ENCODE results near the gene ATP7B.

ATP7B gene

GRCh38 chr13:51894239-51894638 is 117.0 kb downstream of the ATP7B start:
- DNase-seq (ENCODE audit: low read depth, low spot score) = no peak

GRCh38 chr13:51892657-51893056 is 118.6 kb downstream of the ATP7B start:
- no peak for DNase-seq (ENCODE audit: low read depth, low spot score)

GRCh38 chr13:51887468-51887867 is 123.8 kb downstream of the ATP7B start:
- no peak for DNase-seq (ENCODE audit: low read depth, low spot score)

GRCh38 chr13:51885651-51886050 is 125.6 kb downstream of the ATP7B start:
- no peak for DNase-seq (ENCODE audit: low read depth, low spot score)

GRCh38 chr13:51883226-51883600 is 128.0 kb downstream of the ATP7B start:
- DNase-seq (ENCODE audit: low read depth, low spot score) = no peak
